ENCODE data around the gene GYPA.
"Not testable (repeated sequence)": the region's sequence is repeated elsewhere in the genome, so short reads cannot be mapped to it uniquely, and the experiment has no call there.

The GYPA gene

GRCh38 chr4:144140594-144141295 is at the start of gene GYPA:
Gene GYPA, minus strand, starts transcription at chr4:144140718. Its CDS starts 83 bp downstream, at chr4:144140635.
- not testable (repeated sequence) for DNase-seq (ENCODE audit: low spot score)

DNA sequence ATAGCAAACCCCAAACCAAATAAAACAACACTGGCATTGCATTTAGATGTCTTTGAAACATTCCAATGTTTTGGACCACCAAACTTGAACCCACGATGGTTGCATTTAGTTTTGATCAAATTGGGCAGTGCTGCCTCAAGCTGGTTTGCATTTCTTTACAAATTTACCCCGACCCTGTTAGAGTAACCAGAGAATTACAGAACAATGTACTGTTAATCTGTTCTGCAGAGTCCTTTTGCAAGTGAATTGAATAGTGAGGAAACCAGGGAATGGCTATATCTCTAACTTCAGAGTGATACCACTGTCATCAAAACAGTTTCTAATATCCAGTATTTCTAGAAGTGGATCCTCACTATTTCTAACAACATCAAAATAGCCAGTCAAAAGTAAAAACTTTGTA is 49.5 kb upstream of the GYPA start:
- no peak for DNase-seq (ENCODE audit: low spot score)

GRCh38 chr4:144189121-144189520 is 48.6 kb upstream of the GYPA start:
- no peak for DNase-seq (ENCODE audit: low spot score)

DNA sequence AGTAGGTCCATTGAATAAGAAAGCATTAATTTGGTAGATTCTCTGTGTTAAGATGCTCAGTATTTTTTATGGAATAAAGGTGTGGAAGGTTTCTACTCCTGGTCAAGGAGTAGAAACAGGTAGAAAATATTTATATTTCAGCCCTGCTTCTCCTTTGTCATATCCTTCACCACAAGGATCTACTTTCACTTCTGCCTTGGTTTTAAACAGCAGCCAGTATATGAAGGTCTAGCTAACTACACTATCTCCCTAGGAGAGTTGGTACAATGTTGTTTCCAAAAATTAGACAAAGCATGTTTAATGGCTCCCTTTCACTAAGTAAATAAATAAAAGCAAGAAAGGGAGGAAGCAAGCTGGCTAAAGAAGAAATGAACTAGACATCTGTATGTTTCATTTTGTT is 44.6 kb upstream of the GYPA start:
- no peak for DNase-seq (ENCODE audit: low spot score)

DNA sequence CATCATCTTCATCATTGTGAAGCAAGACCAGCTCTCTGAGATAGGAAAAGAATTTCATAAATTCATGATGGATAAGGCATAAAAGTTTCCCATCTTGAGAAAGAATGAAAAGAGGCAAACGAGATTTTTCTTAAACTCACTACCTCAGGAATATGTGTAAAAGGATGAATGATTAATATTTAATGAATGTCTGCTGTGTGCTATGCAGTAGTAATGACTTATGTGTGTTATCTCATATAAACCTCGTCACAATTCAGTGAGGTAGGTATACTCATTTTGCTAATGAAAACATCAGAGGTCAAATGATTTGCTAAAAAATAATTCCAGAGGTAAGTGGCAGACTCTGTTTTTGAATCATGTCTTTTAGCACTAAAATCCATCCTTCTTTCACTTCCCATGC is 42.6 kb upstream of the GYPA start:
- no peak for DNase-seq (ENCODE audit: low spot score)

- DNase-seq (ENCODE audit: low spot score), result no peak
Measured at GRCh38 chr4:144181391-144181790, 40.9 kb upstream of the GYPA start.

GRCh38 chr4:144179152-144179739 is 38.7 kb upstream of the GYPA start:
- DNase-seq (ENCODE audit: low spot score), result no peak

DNA sequence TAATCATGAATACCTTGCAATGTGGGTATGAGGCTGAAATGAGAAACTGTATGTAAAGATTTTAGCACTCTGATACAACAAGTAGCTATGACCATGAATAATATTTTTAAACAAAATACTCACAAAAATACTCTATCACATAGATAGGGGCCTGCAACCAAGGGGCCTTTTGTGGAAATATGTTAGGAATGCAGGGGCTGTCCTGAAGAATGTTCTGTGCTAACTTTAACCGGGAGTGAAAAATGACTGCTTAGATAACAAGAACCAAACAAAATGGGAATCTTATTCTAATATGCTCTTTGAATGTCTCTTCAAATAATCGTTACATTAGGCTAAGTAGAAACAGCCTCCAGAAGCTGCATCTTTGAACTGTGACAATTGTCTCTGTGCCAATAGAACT is 37.9 kb upstream of the GYPA start:
- DNase-seq (ENCODE audit: low spot score), result no peak

- DNase-seq (ENCODE audit: low spot score), result no peak
Measured at GRCh38 chr4:144176476-144176875, 36.0 kb upstream of the GYPA start.

DNA sequence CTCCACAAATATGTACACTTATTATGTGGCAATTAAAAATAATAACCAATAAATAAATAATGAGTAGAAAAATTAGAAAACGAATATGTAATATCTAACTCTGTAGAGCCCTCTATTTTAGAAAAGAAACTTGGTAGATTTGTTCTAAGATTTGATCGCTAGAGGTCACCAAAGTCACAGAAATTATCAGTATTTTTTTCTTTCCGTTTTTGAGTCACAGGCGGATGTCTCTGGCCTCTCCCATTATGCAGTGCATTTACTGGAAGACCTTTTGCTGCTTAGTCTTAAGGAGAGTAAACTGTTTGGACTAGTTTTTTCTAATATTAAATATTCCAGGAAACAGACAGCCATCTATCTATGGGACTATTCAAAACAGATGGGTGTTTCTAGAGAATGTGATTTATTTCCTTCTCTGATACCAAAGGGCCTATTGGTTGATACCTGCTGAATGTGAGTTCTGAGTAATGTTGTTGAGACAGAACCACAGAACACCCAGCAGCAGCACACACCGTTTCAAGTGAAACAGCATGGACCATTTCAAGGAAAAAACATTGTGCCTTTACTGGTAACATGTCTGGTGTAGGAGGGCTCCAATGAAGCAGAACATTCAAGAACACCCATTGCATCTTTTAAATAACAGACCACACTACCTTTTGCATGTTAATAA is 34.0 kb upstream of the GYPA start:
- peak; percentile 72 for DNase-seq (ENCODE audit: low spot score)

DNA sequence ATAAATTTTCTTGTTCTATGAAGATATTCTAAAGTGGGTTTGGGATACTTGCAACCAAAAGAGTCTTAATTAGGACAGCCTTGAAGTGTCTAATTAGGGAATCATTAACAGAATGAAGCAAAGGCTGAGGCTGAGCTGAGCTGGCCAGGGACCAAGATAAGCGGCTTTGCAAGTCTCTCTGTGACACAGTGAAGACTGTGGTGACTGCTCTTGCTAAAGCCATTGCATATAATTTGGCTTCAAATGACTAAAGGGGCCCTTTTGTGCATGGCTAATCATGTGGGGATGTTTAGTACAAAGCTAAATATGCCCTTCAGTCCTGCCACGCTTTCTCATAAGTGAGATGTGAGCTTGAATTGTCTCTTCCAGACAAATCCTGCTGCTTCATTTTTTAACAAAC is 31.2 kb upstream of the GYPA start:
- DNase-seq (ENCODE audit: low spot score), result no peak

DNA sequence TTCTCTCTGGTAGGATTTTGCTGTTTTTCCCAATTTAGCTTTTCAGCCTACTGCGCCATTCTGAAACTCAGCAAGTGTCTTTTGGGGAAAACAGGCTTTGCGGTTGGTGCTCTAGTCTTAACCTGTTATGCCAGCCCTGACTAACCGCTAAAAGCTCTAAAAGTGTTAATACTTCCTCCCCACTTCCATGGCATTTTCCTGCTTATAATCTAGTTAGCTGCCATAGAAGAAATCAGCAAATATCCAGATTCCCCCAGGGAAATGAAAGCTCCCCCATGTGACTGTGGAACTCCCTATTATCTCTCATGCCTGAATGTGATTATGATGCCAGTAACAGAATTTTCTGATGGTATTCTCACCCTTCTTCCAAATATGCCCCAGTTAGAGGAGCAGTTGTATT is 28.7 kb upstream of the GYPA start:
- no peak for DNase-seq (ENCODE audit: low spot score)

DNA sequence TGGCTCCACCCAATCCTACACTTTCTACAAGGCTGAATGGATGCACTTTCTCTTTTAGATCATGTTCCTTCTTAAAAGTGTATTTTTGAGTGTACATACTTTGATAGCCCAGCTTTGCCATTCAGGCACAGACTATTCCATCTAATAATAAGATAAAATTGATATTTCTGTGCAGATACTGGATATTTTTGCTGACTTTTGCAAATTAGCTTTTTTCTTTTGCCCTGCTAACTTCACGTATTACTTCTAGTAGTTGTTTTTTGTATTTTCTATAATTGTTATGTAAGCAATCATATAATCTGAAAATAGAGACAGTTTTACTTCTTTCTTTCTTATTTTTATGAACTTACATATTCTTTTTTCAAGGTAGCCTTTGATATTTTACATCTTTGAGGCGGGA is 13.5 kb upstream of the GYPA start:
- DNase-seq (ENCODE audit: low spot score), result no peak

DNA sequence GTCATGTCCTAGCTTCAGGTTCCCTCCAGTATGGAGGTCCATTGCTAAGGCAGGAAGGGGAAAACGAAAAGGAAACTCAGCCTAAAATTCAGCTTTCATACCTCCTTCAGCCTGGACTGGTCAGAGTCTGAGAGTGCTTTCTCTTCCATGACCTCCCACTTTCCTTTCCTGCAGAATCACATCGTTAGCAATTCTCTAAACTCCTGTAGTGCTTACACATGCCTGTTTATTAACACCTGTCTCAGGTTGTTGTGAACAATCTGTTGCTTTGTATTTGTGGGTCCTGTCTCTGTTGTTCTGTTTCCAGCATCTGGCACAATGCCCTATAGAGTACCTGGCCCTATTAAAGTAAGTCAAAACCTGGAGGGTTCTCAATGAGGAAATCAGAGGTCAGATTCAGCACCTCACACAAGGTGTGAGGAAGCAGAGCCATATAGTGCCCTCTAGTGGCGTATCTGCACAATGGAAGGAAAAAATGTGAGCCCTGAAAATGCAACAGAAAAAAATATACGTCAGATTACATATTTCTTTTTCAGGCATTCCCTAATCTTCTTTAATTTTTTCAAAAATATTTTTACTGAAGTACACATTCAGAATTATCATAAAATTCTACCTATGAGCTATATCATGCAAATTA is 2.3 kb upstream of the GYPA start:
- peak; percentile 41 for DNase-seq (ENCODE audit: low spot score)

DNA sequence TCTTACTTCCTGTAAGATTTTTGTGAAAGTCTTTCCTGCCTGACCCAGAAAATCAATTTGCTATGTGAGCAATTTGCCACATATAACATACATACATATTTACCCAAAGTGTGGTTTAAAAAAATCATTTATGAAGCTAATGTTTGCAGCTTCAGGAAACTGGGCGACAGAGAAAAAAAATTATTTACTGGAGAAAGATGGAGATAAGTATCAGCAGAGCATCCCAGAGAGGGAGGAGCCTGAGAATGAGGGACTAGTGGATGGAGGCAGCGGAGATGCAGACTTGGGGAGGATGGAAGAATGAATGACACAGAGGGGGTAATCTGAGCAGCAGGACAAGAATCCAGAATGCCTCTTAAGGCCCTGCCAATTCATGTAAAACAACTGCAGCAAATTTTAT is 975 bp upstream of the GYPA start:
- no peak for DNase-seq (ENCODE audit: low spot score)

GRCh38 chr4:144139991-144140390 is 527 bp downstream of the GYPA start:
- DNase-seq (ENCODE audit: low spot score), result not testable (repeated sequence)

GRCh38 chr4:144139547-144139946 is 971 bp downstream of the GYPA start:
- DNase-seq (ENCODE audit: low spot score), result not testable (repeated sequence)

DNA sequence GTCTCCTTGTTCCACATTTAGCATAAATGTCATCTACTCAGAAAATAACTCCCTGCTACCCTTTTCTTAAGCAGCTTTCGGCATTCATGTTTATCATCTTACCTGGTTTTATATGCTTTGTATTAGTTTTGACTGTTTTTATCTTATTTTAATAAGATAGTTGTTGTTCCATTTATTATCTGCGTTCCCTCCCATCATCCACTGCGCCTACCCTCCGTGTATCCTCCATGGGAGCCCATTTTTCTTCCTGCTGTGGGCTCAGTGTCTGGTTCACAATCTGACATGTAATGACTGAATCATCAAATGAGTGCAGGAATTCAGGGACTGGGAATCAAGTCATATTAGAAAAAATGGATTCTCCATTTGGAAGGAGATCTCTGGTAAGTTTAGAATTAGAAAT is 2.3 kb downstream of the GYPA start:
- not testable (repeated sequence) for DNase-seq (ENCODE audit: low spot score)

- DNase-seq (ENCODE audit: low spot score), result not testable (repeated sequence)
Measured at GRCh38 chr4:144137137-144137931, 3.2 kb downstream of the GYPA start.

- DNase-seq (ENCODE audit: low spot score), result not testable (repeated sequence)
Measured at GRCh38 chr4:144136189-144136588, 4.3 kb downstream of the GYPA start.

- not testable (repeated sequence) for DNase-seq (ENCODE audit: low spot score)
Measured at GRCh38 chr4:144130167-144130566, 10.4 kb downstream of the GYPA start.

- not testable (repeated sequence) for DNase-seq (ENCODE audit: low spot score)
Measured at GRCh38 chr4:144129336-144129875, 11.1 kb downstream of the GYPA start.
